ENCODE data around the gene NID1.

Gene NID1

DNA sequence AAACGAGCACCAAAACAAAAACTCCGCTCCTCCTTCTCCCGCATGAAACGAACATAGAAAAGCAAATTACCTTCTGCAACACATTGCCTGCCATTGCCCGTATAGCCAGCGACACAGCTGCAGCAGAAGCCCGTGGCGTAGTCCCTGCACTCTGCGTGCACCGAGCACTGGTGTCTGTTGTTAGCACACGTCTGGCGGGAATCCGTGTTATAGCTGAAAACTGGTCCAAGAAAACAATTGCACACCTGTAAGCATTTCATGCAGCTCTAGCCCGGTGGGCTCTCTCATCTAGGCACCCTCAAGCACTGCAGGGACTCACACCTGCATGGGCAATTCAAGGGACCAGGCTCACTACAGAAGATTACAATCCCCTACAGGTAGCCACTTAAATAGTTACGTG lies 26.9 kb downstream of the NID1 start:
- Histone ChIP-seq H3K27me3 (replicated peaks) (no peaks in the 10 kb centered on the region), H3K27ac (no peak overlapping the region), H3K4me3 (ENCODE audit: low read depth, low read length) (no peak overlapping the region), H3K36me3 (replicated peaks) (peaks cover 10% of the 10 kb centered on the region)
- DNase-seq, result no peak
- in situ Hi-C loops (cut with HindIII; ENCODE audit: low pct_ligation_motif_present, low sequenced_read_pairs), result no loop called here
- no peak for TF ChIP-seq CTCF (IDR thresholded peaks at IDR 0.05; ENCODE audit: low read depth, low read length, missing control alignments)

GRCh38 chr1:236035681-236036101 lies 29.2 kb downstream of the NID1 start:
- H3K36me3 ChIP-seq (replicated peaks), result peaks cover 19% of the 10 kb centered on the region
- no peak overlapping the region for H3K4me3 ChIP-seq (ENCODE audit: low read depth, low read length)
- TF ChIP-seq CTCF (IDR thresholded peaks at IDR 0.05; ENCODE audit: low read depth, low read length, missing control alignments), result no peak
- H3K27ac ChIP-seq, result no peak overlapping the region
- no peaks in the 10 kb centered on the region for H3K27me3 ChIP-seq (replicated peaks)
- in situ Hi-C loops (cut with HindIII; ENCODE audit: low pct_ligation_motif_present, low sequenced_read_pairs), result no loop called here
- DNase-seq, result no peak

- in situ Hi-C loops (cut with HindIII; ENCODE audit: low pct_ligation_motif_present, low sequenced_read_pairs), result no loop called here
- Histone ChIP-seq H3K36me3 (replicated peaks) (peaks cover 36% of the 10 kb centered on the region), H3K27ac (no peak overlapping the region), H3K4me3 (ENCODE audit: low read depth, low read length) (no peak overlapping the region), H3K27me3 (replicated peaks) (no peaks in the 10 kb centered on the region)
- no peak for TF ChIP-seq CTCF (IDR thresholded peaks at IDR 0.05; ENCODE audit: low read depth, low read length, missing control alignments)
- DNase-seq, result no peak
Measured at GRCh38 chr1:236033336-236033735, 31.6 kb downstream of the NID1 start.

- in situ Hi-C loops (cut with HindIII; ENCODE audit: low pct_ligation_motif_present, low sequenced_read_pairs), result no loop called here
- no peak overlapping the region for H3K4me3 ChIP-seq (ENCODE audit: low read depth, low read length)
- peaks cover 47% of the 10 kb centered on the region for H3K36me3 ChIP-seq (replicated peaks)
- no peaks in the 10 kb centered on the region for H3K27me3 ChIP-seq (replicated peaks)
- H3K27ac ChIP-seq, result no peak overlapping the region
- TF ChIP-seq CTCF (IDR thresholded peaks at IDR 0.05; ENCODE audit: low read depth, low read length, missing control alignments), result no peak
- no peak for DNase-seq
Measured at GRCh38 chr1:236030534-236030933, 34.4 kb downstream of the NID1 start.

- in situ Hi-C loops (cut with HindIII; ENCODE audit: low pct_ligation_motif_present, low sequenced_read_pairs), result no loop called here
- TF ChIP-seq CTCF (IDR thresholded peaks at IDR 0.05; ENCODE audit: low read depth, low read length, missing control alignments), result no peak
- Histone ChIP-seq H3K36me3 (replicated peaks) (peaks cover 48% of the 10 kb centered on the region), H3K4me3 (ENCODE audit: low read depth, low read length) (no peak overlapping the region), H3K27ac (no peak overlapping the region), H3K27me3 (replicated peaks) (no peaks in the 10 kb centered on the region)
- DNase-seq, result no peak
Measured at GRCh38 chr1:236029428-236029940, 35.4 kb downstream of the NID1 start.

GRCh38 chr1:236027104-236027503 lies 37.8 kb downstream of the NID1 start:
- no peak overlapping the region for H3K4me3 ChIP-seq (ENCODE audit: low read depth, low read length)
- H3K36me3 ChIP-seq (replicated peaks), result peaks cover 60% of the 10 kb centered on the region
- no peak for TF ChIP-seq CTCF (IDR thresholded peaks at IDR 0.05; ENCODE audit: low read depth, low read length, missing control alignments)
- in situ Hi-C loops (cut with HindIII; ENCODE audit: low pct_ligation_motif_present, low sequenced_read_pairs), result no loop called here
- H3K27me3 ChIP-seq (replicated peaks), result no peaks in the 10 kb centered on the region
- H3K27ac ChIP-seq, result no peak overlapping the region
- DNase-seq, result no peak

All from brain microvascular endothelial cell (primary cell).